Neural cell (in vitro differentiated cells): ENCODE data around the gene RIN1.

Experiments used
- EP300 ChIP-seq: fragments of 450-650 bp; conservative IDR thresholded peaks from 2 replicates; pipeline ENCODE4 v1.6.1; 2014; ENCODE audit warnings: antibody characterized with exemption, mild to moderate bottlenecking, moderate library complexity; ENCODE audit not compliant: poor library complexity, severe bottlenecking
- TF ChIP-seq, protein P1 (sequence below): fragments of 450-650 bp; IDR thresholded peaks from 2 replicates; pipeline ENCODE4 v1.5.1; 2014; ENCODE audit warnings: antibody characterized with exemption, mild to moderate bottlenecking, moderate library complexity; ENCODE audit not compliant: poor library complexity, severe bottlenecking

DNA sequence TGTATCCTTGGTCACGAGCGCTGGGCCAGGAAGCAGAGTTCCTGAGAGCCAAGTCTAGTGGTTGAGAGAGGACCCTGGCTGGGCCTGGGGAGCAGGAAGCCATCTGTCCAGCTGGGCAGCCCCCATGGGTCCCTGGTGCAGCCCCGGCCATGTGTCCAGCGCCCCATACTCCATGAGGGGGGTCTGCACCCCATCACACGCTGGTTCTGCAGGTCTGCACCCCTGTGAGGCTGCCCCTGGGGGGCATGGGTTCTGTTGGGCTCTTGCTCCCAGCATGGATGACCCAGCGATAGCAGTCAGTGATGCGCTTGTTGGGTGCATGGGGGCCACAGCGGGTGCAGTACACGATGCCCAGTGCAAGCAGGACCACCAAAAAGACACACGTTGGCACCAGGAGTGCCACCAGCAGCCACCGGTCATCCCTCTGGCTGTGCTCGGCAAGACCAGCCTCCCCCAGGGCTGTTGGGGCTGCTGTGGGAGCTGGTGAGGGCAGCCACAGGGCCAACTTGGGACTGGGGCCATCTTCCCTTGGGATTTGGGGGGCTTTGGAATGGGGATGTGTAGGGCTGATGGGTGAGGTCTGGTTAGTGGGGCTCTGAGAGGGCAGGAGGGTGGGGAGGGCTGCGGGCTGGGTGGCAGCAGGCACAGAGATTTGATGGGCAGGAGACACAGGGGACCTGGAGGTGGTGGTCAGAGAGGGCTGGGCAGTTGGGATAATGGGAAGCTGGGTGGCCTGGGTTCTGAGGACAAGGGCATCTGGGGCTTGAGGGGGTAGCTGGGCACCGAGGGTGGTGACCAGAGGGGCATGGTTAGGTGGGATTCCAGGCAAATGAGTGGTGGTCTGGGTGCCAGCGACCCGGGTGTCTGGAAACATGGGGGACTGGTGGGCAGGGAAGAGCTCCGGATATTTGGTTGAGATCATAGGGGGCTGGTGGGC lies 21.4 kb downstream of the RIN1 start:
- no peak for TF ChIP-seq EP300
- TF ChIP-seq, protein P1, sequence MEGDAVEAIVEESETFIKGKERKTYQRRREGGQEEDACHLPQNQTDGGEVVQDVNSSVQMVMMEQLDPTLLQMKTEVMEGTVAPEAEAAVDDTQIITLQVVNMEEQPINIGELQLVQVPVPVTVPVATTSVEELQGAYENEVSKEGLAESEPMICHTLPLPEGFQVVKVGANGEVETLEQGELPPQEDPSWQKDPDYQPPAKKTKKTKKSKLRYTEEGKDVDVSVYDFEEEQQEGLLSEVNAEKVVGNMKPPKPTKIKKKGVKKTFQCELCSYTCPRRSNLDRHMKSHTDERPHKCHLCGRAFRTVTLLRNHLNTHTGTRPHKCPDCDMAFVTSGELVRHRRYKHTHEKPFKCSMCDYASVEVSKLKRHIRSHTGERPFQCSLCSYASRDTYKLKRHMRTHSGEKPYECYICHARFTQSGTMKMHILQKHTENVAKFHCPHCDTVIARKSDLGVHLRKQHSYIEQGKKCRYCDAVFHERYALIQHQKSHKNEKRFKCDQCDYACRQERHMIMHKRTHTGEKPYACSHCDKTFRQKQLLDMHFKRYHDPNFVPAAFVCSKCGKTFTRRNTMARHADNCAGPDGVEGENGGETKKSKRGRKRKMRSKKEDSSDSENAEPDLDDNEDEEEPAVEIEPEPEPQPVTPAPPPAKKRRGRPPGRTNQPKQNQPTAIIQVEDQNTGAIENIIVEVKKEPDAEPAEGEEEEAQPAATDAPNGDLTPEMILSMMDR = no peak
